Bronchial epithelial cell (primary cell): ENCODE results near the gene NTN5. TPM values are rescaled to one million over a fixed set of nuclear protein-coding genes. Genes with fewer than 3 reads are reported as not detected.
"Not testable (repeated sequence)": the region's sequence is repeated elsewhere in the genome, so short reads cannot be mapped to it uniquely, and the experiment has no call there.

Experiments used
- DNase-seq: peaks from one replicate; pipeline ENCODE4 v3.0.0-alpha.2; 2010; ENCODE audit warnings: low read depth
- FAIRE-seq: peaks from 2 replicates; lab custom pipeline; 2011; peaks lifted over from hg19 to GRCh38; lab: Jason Lieb, UNC
- H3K27me3 ChIP-seq: 2 replicates; pipeline ENCODE4 v1.5.1; 2011; ENCODE audit warnings: low read length; ENCODE audit not compliant: control insufficient read depth, insufficient read depth
- H3K36me3 ChIP-seq: 2 replicates; pipeline ENCODE4 v1.5.1; 2011; ENCODE audit warnings: low read length; ENCODE audit not compliant: control insufficient read depth, insufficient read depth
- H3K4me3 ChIP-seq: 2 replicates; pipeline ENCODE4 v1.5.1; 2011; ENCODE audit warnings: mild to moderate bottlenecking, low read depth, low read length, control low read depth
- total RNA-seq: library from RNA; depleted of rRNA; stranded (reverse); fragments of >200 nt; gene quantifications from 2 replicates; pipeline ENCODE4 v1.2.1, GENCODE V29; 2014
- TF ChIP-seq, protein P1 (sequence below): IDR thresholded peaks from 2 replicates; pipeline ENCODE4 v1.5.1; 2011; ENCODE audit warnings: mild to moderate bottlenecking, moderate library complexity, low read length, control low read depth, inconsistent platforms; ENCODE audit not compliant: insufficient read depth, severe bottlenecking

NTN5 gene
- total RNA-seq, 1 donor from 2014 or later = not detected

DNA sequence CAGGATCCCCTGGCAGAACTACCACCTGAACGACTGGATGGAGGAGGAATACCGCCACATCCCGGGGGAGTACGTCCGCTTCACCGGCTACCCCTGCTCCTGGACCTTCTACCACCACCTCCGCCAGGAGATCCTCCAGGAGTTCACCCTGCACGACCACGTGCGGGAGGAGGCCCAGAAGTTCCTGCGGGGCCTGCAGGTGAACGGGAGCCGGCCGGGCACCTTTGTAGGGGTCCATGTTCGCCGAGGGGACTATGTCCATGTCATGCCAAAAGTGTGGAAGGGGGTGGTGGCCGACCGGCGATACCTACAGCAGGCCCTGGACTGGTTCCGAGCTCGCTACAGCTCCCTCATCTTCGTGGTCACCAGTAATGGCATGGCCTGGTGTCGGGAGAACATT is 30.5 kb upstream of the NTN5 start:
- no peak overlapping the region for H3K4me3 ChIP-seq
- FAIRE-seq (peak; percentile 23), DNase-seq (no peak)
- no peaks in the 10 kb centered on the region for H3K36me3 ChIP-seq
- TF ChIP-seq, protein P1, sequence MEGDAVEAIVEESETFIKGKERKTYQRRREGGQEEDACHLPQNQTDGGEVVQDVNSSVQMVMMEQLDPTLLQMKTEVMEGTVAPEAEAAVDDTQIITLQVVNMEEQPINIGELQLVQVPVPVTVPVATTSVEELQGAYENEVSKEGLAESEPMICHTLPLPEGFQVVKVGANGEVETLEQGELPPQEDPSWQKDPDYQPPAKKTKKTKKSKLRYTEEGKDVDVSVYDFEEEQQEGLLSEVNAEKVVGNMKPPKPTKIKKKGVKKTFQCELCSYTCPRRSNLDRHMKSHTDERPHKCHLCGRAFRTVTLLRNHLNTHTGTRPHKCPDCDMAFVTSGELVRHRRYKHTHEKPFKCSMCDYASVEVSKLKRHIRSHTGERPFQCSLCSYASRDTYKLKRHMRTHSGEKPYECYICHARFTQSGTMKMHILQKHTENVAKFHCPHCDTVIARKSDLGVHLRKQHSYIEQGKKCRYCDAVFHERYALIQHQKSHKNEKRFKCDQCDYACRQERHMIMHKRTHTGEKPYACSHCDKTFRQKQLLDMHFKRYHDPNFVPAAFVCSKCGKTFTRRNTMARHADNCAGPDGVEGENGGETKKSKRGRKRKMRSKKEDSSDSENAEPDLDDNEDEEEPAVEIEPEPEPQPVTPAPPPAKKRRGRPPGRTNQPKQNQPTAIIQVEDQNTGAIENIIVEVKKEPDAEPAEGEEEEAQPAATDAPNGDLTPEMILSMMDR = no peak
- H3K27me3 ChIP-seq = no peaks in the 10 kb centered on the region

DNA sequence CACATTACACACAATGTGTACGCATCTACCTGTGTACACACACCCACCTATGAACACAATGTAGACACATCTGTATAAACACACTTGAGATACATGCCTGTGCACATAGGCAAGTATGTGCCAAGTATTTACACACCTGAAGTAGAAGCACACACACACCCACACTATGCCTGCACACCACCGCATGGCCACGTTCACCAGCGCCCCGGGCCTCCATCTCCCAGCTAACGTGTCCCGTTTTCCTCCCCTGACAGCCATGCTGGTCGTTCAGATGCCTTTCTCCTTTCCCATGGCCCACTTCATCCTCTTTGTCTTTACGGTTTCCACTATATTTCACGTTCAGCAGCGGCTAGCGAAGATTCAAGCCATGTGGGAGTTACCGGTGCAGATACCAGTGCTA is 29.9 kb upstream of the NTN5 start:
- TF ChIP-seq, protein P1 = no peak
- Histone ChIP-seq H3K27me3 (no peaks in the 10 kb centered on the region), H3K36me3 (no peaks in the 10 kb centered on the region), H3K4me3 (no peak overlapping the region)
- no peak for DNase-seq
- FAIRE-seq = no peak

DNA sequence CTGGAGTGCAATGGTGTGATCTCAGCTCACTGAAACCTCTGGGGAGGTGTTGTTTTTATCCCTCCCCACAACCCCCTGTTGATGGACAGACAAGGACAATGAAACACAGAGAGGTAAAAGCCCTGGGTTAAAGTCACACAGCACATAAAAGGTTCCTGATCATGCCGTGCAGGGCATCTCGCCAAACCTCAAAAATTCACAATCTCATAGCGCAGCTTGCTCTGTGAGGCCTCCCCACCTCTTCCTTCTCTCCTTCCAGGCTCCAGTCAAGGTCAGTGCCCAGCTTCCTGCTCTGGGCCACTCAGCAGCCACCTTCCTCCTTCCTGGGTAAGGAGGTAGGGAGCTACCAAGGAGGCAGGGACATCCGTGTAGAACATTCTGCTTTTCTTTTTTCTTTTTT is 25.2 kb upstream of the NTN5 start:
- TF ChIP-seq, protein P1 = no peak
- DNase-seq = peak; percentile 44
- no peak for FAIRE-seq

DNA sequence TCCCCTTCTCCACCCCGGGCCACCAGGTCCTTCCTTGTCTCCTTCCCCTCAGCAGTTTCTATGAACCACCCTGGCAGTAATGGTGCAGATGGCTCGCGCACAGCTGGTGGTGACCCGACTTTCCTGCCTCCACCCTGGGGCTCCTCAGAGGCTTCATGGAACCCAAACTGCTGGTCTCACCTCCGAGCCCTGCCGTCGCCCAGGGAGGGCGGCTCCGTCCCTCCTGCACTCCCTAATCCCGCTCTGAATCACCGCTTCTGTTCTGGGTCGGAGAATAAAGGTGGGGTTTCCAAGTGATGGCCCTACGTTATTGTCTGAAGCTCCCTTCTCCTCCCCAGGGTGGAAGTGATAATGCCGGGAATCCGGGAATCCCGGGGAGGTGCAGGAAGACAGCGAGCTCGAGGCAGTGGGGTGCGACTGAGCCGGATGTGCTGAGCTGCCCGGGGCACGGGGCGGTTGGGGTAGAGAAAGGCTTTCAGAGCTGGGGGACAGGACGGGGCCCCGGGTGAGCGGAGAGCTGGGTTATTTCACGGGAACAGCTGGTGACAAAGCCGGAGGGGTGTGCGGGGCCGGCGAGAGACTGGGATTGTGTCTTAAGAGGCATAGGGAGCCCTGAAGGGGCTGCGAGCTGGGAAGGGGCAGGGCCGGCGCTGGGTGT is 23.7 kb upstream of the NTN5 start:
- H3K4me3 ChIP-seq = peak overlapping the region; percentile 33
- no peak for FAIRE-seq
- no peaks in the 10 kb centered on the region for H3K36me3 ChIP-seq
- H3K27me3 ChIP-seq = no peaks in the 10 kb centered on the region
- TF ChIP-seq, protein P1 = no peak
- no peak for DNase-seq

More for the DNA sequence above, 25.2 kb upstream of the NTN5 start:
- Histone ChIP-seq H3K36me3 (no peaks in the 10 kb centered on the region), H3K4me3 (no peak overlapping the region), H3K27me3 (no peaks in the 10 kb centered on the region)

DNA sequence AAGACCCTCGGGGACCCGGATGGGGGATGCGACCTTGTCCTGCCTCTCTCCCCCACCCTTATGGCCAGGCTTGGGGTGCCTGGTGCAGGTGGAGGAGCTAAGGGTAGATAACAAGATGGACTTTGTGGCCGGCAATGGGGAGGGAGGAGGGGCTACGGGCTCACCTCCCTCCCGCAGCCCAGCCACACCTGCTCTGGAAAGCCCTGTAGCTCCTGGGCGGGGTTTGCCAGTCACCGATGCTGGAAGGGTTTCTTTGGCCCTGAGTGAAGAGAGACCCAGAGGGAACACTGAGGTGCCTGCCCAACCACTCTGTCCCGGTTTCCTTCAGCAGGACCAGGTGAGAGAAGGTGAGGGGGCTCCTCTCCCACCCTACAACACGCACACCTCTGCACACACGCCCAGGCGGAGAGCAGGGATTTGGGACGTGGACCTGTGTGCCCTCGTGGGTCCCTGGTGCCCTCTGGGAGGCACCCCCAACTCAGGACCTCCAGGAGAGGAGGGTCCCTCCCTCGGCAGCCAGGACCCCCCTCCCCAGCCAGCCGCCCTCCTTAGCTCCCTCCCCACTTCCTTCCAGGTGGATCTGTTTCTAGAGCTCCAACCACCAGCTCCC is 23.0 kb upstream of the NTN5 start, which contains the start of gene FUT2:
FUT2 (plus strand) TSS at position 229 of the 610 bp plus-strand sequence. CDS start 6,986 bp downstream, outside the sequence.
- TF ChIP-seq, protein P1 = no peak
- peak within 1 kb of the TSS; percentile 33 for H3K4me3 ChIP-seq
- FAIRE-seq = no peak

DNA sequence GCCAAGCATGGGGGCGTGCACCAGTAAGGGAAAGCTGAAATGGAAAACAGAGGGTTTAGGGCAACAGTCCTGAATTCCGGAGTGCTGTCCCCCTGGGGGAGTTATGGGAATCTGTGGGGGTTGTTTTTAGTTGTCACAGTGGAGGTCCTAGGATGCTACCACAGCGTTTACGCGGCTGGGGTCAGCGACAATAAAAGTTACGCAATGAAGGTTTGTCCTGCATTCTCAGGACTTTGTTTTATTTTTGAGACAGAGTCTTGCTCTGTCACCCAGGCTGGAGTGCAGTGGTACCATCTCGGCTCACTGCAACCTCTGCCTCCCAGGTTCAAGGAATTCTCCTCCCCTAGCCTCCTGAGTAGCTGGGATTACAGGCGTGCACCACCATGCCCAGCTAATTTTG is 20.8 kb upstream of the NTN5 start:
- H3K27me3 ChIP-seq, FAIRE-seq, H3K36me3 ChIP-seq, H3K4me3 ChIP-seq, DNase-seq: not testable (repeated sequence)

More for the DNA sequence above, 23.0 kb upstream of the NTN5 start, which contains the start of gene FUT2:
- H3K27me3 ChIP-seq = no peaks in the 10 kb centered on the region
- DNase-seq = no peak
- H3K36me3 ChIP-seq = no peaks in the 10 kb centered on the region
